ENCODE data around the gene HIBCH. TPM values are rescaled to one million over a fixed set of nuclear protein-coding genes. Genes with fewer than 3 reads are reported as not detected.
"Not testable (repeated sequence)": the region's sequence is repeated elsewhere in the genome, so short reads cannot be mapped to it uniquely, and the experiment has no call there.

The HIBCH gene
- 21.2 TPM for total RNA-seq
- long read RNA-seq, transcript HIBCH-201 (14 exons, 1,939 nt): major isoform, 10 of 13 reads
- long read RNA-seq, partial matches to known transcripts: 1 of 13 reads
- long read RNA-seq, other reads (novel, unspliced or antisense): 2 of 13 reads

DNA sequence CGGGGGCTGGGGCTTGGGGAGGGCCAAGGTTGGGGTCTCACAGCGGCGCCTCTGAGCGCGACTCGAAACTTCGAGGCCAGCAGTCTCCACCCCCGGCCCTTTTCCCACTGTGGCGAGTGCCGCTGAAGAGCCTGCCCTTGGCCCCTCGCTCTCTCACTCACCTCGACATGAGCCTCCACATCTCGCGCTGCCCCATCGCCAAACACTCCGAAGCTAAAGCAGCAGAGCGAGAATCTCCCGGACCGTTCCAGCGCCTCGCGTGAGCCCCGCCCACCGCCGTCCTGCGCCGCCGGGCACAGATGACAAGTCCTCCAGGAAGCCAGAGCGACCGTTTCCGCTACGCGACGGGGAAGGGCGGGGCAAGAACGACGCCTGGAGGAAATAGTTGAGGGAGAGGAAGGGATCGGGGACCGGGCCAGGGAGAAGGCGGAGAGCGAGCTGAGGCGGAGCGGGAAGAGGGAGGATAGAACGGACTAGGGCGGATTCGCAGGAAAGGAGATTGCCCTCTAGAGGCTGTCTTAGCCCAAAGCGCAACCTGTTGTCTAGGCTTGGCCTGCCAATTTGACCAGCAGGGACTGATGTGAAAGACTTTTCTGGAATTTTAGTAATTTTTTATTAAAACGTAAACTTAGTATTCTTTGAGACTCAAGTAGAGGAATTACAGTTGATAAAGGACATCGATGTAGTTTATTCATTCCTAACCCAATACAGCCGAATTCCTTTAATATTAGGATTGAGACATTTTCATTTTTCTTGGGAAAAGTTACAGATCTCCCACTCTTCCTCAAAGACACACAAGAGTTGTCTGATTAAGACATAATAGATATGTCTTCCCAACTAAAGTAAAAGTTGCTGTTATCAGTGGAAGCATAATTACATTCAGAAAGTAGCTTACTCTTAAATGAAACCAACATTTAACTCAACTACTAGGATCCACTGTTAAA, at the start of gene HIBCH:
Gene HIBCH, minus strand, starts transcription at position 272 of the 944 bp plus-strand sequence. Its CDS starts 76 bp downstream, at position 196.
- intact Hi-C loops (cut with DNase I): loop anchor here (5.0 to 10.0 kb wide), 2 partner anchors 138 to 485 kb away; a partner anchor contains a TSS

GRCh38 chr2:190367091-190367490, 47.5 kb upstream of the HIBCH start:
- no peak for ATAC-seq
- intact Hi-C loops (cut with DNase I): no loop called here
- DNase-seq (ENCODE audit: missing footprints): no peak

More for the DNA sequence above, at the start of gene HIBCH:
- ATAC-seq (peak; percentile 99), DNase-seq (ENCODE audit: missing footprints) (peak; percentile 99)

GRCh38 chr2:190366248-190366753, 46.7 kb upstream of the HIBCH start:
- DNase-seq (ENCODE audit: missing footprints) (no peak), ATAC-seq (no peak)
- intact Hi-C loops (cut with DNase I): no loop called here

- intact Hi-C loops (cut with DNase I): no loop called here
Observed at GRCh38 chr2:190365499-190366204, 46.0 kb upstream of the HIBCH start.

GRCh38 chr2:190362894-190363293, 43.3 kb upstream of the HIBCH start:
- intact Hi-C loops (cut with DNase I): no loop called here
- ATAC-seq (no peak), DNase-seq (ENCODE audit: missing footprints) (no peak)

More at GRCh38 chr2:190365499-190366204, 46.0 kb upstream of the HIBCH start:
- no peak for ATAC-seq
- no peak for DNase-seq (ENCODE audit: missing footprints)

DNA sequence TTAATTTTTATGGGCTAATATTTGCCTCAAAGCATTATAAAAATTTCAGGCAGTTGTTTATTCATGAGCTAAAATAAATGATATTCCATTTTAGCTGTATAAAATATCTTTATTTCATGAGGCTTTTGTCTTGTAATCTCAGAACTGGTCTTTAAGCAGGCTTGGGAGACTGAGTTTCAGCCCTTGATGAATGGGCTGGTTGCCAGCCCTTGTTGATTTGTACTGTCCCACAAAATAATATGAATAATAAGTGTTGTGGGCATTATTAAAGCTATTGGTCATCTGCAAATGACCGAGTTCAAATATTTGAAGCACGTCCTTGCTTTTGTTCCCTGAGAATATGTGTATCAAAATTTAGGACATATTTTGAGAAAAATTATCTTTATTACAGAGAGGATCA, 41.9 kb upstream of the HIBCH start:
- intact Hi-C loops (cut with DNase I): no loop called here
- DNase-seq (ENCODE audit: missing footprints) (no peak), ATAC-seq (no peak)

DNA sequence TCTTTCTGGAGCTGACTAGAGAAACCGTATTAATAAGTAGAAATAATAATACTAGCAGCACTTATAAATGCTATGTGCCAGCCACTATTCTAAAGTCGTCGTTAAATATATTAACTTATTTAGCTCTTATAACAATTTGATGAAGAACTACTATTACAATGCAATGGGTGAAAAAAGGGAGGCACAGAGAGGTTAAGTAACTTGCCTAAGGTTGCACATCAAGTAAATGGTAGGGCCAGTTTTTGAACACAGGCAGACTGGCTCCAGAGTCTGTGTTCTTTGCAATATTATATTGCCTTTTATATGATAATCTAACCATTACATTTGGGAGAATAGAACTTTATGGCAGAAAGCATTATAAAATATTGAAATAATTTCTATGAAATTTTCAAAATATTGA, 41.3 kb upstream of the HIBCH start:
- no peak for ATAC-seq
- intact Hi-C loops (cut with DNase I): no loop called here
- no peak for DNase-seq (ENCODE audit: missing footprints)

GRCh38 chr2:190360561-190360960, 40.9 kb upstream of the HIBCH start:
- DNase-seq (ENCODE audit: missing footprints) (no peak), ATAC-seq (no peak)
- intact Hi-C loops (cut with DNase I): no loop called here

DNA sequence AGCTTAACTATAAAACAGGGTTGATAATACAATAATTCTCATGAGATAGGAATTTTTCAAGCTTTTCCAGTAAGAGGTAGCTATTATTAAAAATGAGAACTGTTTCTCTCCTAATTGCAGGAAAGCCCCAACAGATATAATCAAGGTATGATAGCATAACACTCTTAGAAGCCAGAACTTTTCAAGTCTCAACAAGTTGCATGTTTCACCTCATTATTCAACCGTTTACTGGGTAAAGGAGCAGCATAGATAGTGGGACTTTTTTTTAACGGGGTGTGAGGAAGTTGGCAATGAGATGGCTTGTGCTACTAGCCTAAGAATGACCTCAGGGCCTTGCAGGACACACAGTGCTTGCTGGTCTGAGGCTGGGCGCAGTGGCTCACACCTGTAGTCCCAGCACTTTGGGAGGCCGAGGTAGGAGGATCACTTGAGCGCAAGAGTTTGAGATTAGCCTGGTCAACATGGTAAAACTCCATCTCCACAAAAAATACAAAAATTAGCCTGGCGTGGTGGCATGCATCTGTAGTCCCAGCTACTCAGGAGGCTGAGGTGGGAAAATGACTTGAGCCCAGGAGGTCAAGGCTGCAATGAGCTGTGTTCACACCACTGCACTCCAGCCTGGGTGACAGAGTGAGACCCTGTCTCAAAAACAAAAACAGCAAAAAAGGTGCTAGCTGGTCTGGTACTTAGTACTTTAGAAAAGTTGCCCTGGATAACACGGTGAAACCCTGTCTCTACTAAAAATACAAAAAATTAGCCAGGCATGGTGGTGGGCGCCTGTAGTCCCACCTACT, 39.2 kb upstream of the HIBCH start:
- ATAC-seq; DNase-seq (ENCODE audit: missing footprints); intact Hi-C loops (cut with DNase I): not testable (repeated sequence)

DNA sequence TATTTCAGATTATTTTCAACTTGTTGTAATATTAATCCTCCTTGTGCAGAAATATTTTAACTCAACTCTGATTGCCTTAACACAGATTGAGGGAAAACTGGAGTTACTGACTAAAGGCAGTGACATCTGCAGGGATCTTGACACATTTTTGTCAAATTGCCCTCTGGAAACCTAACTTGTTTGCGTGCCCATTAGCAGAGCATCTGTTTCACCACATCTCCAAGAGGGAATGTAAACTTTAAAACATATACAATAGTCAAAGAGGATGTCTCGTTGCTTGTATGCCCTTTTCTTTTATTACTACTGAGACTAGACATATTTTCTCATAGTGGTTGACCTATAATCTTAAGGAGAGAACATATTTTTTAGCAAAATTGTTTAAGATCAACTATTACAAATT, 38.0 kb upstream of the HIBCH start:
- intact Hi-C loops (cut with DNase I): no loop called here
- no peak for DNase-seq (ENCODE audit: missing footprints)
- no peak for ATAC-seq

- intact Hi-C loops (cut with DNase I): no loop called here
- ATAC-seq: no peak
Observed at GRCh38 chr2:190355968-190356644, 36.5 kb upstream of the HIBCH start.

GRCh38 chr2:190354003-190354690, 34.5 kb upstream of the HIBCH start:
- DNase-seq (ENCODE audit: missing footprints) (no peak), ATAC-seq (peak; percentile 62)
- intact Hi-C loops (cut with DNase I): no loop called here

More at GRCh38 chr2:190355968-190356644, 36.5 kb upstream of the HIBCH start:
- DNase-seq (ENCODE audit: missing footprints): no peak

GRCh38 chr2:190353537-190353899, 33.9 kb upstream of the HIBCH start:
- DNase-seq (ENCODE audit: missing footprints) (no peak), ATAC-seq (no peak)
- intact Hi-C loops (cut with DNase I): no loop called here

DNA sequence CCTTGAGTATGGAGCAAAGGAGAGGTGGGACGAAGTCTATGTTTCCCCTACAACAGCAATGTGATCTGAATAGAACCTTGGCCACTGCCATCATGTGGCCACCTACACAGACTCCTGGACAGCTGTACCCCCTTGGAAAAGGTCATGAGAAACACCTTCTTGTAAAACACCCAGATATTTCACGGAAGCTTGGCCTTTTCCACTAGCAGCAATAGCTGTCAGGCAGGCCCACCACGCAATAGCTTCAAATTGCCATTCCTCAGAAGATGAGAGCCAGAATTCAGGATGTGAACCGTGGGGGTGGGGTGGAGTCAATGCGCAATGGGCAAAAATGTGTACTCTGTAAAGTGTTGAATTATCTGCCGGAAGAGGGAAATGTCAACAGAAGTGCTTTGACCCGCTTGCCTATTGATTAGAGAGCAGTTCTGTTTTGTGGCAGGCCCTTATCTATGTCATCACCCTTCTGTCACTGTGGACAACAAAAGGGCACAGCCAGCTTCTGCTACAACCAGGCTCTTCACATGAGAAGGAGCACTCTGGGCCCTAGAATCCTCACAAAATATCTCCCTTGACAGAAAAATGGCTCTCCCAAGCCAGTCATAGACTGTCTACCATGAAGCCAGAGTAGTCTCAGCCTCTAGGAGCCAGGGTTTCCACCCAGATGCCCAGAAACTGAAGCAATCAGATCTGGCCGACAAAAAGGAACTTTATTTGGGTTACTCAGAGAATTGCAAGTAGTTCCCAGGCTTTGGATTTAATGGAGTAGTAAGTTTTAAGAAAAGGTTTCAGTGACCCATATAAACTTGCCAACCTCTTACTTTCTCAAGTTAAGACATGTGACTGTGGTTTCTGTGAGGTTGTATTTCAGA, 33.3 kb upstream of the HIBCH start:
- DNase-seq (ENCODE audit: missing footprints): no peak
- peak; percentile 34 for ATAC-seq
- intact Hi-C loops (cut with DNase I): no loop called here

GRCh38 chr2:190351955-190352354, 32.3 kb upstream of the HIBCH start:
- intact Hi-C loops (cut with DNase I): no loop called here
- ATAC-seq: no peak
- DNase-seq (ENCODE audit: missing footprints): no peak

- intact Hi-C loops (cut with DNase I): no loop called here
- ATAC-seq (no peak), DNase-seq (ENCODE audit: missing footprints) (no peak)
Observed at GRCh38 chr2:190350371-190350770, 30.7 kb upstream of the HIBCH start.
